ENCODE measurements around the gene TRABD2B. TPM values are rescaled to one million over a fixed set of nuclear protein-coding genes. Genes with fewer than 3 reads are reported as not detected.

TRABD2B gene
- total RNA-seq, 2 experiments from 2014 or later, result not detected

GRCh38 chr1:47722101-47722500 lies 275.1 kb downstream of the TRABD2B start:
- CTCF ChIA-PET, result no interaction called here
- DNase-seq (no peak), ATAC-seq (no peak)
- H3K27ac Mint-ChIP-seq, result no peak overlapping the region
- POLR2A ChIA-PET, result no interaction called here
- H3K4me1 Mint-ChIP-seq (ENCODE audit: low read depth), result peaks cover 6% of the 10 kb centered on the region
- H3K27me3 Mint-ChIP-seq (ENCODE audit: low read depth), result peaks cover 37% of the 10 kb centered on the region
- no peaks in the 10 kb centered on the region for H3K36me3 Mint-ChIP-seq (ENCODE audit: low read depth)
- no peak overlapping the region for H3K4me3 Mint-ChIP-seq
- H3K9me3 Mint-ChIP-seq (ENCODE audit: insufficient read depth), result no peaks in the 10 kb centered on the region

GRCh38 chr1:47720111-47720510 lies 277.1 kb downstream of the TRABD2B start:
- Mint-ChIP-seq H3K4me3 (no peak overlapping the region), H3K27me3 (ENCODE audit: low read depth) (peaks cover 38% of the 10 kb centered on the region), H3K27ac (no peak overlapping the region), H3K4me1 (ENCODE audit: low read depth) (no peaks in the 10 kb centered on the region), H3K36me3 (ENCODE audit: low read depth) (no peaks in the 10 kb centered on the region), H3K9me3 (ENCODE audit: insufficient read depth) (no peaks in the 10 kb centered on the region)
- ChIA-PET CTCF (no interaction called here), POLR2A (no interaction called here)
- DNase-seq (no peak), ATAC-seq (no peak)

GRCh38 chr1:47717341-47717740 lies 279.8 kb downstream of the TRABD2B start:
- H3K27me3 Mint-ChIP-seq (ENCODE audit: low read depth), result peaks cover 47% of the 10 kb centered on the region
- CTCF ChIA-PET, result interaction anchor here (1.1 to 2.5 kb wide), 6 partner anchors 8 to 539 kb away, joined by 3 to 12 read pairs (median 4); no protein-coding TSS in a partner anchor
- H3K9me3 Mint-ChIP-seq (ENCODE audit: insufficient read depth), result no peaks in the 10 kb centered on the region
- DNase-seq (no peak), ATAC-seq (no peak)
- H3K36me3 Mint-ChIP-seq (ENCODE audit: low read depth), result no peaks in the 10 kb centered on the region
- H3K4me1 Mint-ChIP-seq (ENCODE audit: low read depth), result no peaks in the 10 kb centered on the region
- POLR2A ChIA-PET, result no interaction called here
- H3K27ac Mint-ChIP-seq, result no peak overlapping the region
- H3K4me3 Mint-ChIP-seq, result no peak overlapping the region

GRCh38 chr1:47713975-47714767 lies 283.0 kb downstream of the TRABD2B start:
- POLR2A ChIA-PET, result no interaction called here
- peaks cover 69% of the 10 kb centered on the region for H3K27me3 Mint-ChIP-seq (ENCODE audit: low read depth)
- no peak overlapping the region for H3K27ac Mint-ChIP-seq
- H3K9me3 Mint-ChIP-seq (ENCODE audit: insufficient read depth), result no peaks in the 10 kb centered on the region
- peaks cover 2% of the 10 kb centered on the region for H3K4me1 Mint-ChIP-seq (ENCODE audit: low read depth)
- CTCF ChIA-PET, result interaction anchor here (0.9 kb wide), 1 partner anchor 276 kb away, joined by 4 read pairs; the partner anchor contains the start of gene FOXD2
- H3K36me3 Mint-ChIP-seq (ENCODE audit: low read depth), result no peaks in the 10 kb centered on the region
- ATAC-seq, result no peak
- H3K4me3 Mint-ChIP-seq, result no peak overlapping the region
- DNase-seq, result no peak

GRCh38 chr1:47713333-47713953 lies 283.7 kb downstream of the TRABD2B start:
- no peak for DNase-seq
- ChIA-PET POLR2A (no interaction called here), CTCF (interaction anchor here (1.4 to 1.5 kb wide), 2 partner anchors 13 to 276 kb away, joined by 5 to 6 read pairs; partner anchors contain the start of gene FOXD2)
- peaks cover 72% of the 10 kb centered on the region for H3K27me3 Mint-ChIP-seq (ENCODE audit: low read depth)
- H3K36me3 Mint-ChIP-seq (ENCODE audit: low read depth), result no peaks in the 10 kb centered on the region
- H3K9me3 Mint-ChIP-seq (ENCODE audit: insufficient read depth), result no peaks in the 10 kb centered on the region
- no peak overlapping the region for H3K4me3 Mint-ChIP-seq
- H3K27ac Mint-ChIP-seq, result no peak overlapping the region
- H3K4me1 Mint-ChIP-seq (ENCODE audit: low read depth), result peaks cover 4% of the 10 kb centered on the region
- no peak for ATAC-seq

GRCh38 chr1:47712596-47713299 lies 284.4 kb downstream of the TRABD2B start:
- H3K27ac Mint-ChIP-seq, result no peak overlapping the region
- peaks cover 73% of the 10 kb centered on the region for H3K27me3 Mint-ChIP-seq (ENCODE audit: low read depth)
- H3K4me3 Mint-ChIP-seq, result no peak overlapping the region
- H3K4me1 Mint-ChIP-seq (ENCODE audit: low read depth), result peaks cover 4% of the 10 kb centered on the region
- ChIA-PET POLR2A (no interaction called here), CTCF (interaction anchor here (1.4 to 1.5 kb wide), 2 partner anchors 13 to 275 kb away, joined by 5 to 6 read pairs; partner anchors contain the start of gene FOXD2)
- H3K36me3 Mint-ChIP-seq (ENCODE audit: low read depth), result no peaks in the 10 kb centered on the region
- H3K9me3 Mint-ChIP-seq (ENCODE audit: insufficient read depth), result no peaks in the 10 kb centered on the region
- ATAC-seq (no peak), DNase-seq (no peak)

- Mint-ChIP-seq H3K9me3 (ENCODE audit: insufficient read depth) (no peaks in the 10 kb centered on the region), H3K4me3 (no peak overlapping the region), H3K36me3 (ENCODE audit: low read depth) (no peaks in the 10 kb centered on the region), H3K27ac (no peak overlapping the region), H3K4me1 (ENCODE audit: low read depth) (peaks cover 4% of the 10 kb centered on the region), H3K27me3 (ENCODE audit: low read depth) (peaks cover 74% of the 10 kb centered on the region)
- ChIA-PET CTCF (interaction anchor here (0.7 to 5.7 kb wide), 7 partner anchors 14 to 533 kb away, joined by 3 to 71 read pairs (median 3); partner anchors contain the start of gene FOXD2), POLR2A (no interaction called here)
- DNase-seq, result no peak
- no peak for ATAC-seq
These were observed 285.2 kb downstream of the TRABD2B start for GRCh38 chr1:47711848-47712492.

- Mint-ChIP-seq H3K4me1 (ENCODE audit: low read depth) (peaks cover 4% of the 10 kb centered on the region), H3K9me3 (ENCODE audit: insufficient read depth) (no peaks in the 10 kb centered on the region), H3K4me3 (no peak overlapping the region), H3K36me3 (ENCODE audit: low read depth) (no peaks in the 10 kb centered on the region), H3K27me3 (ENCODE audit: low read depth) (peaks cover 72% of the 10 kb centered on the region), H3K27ac (no peak overlapping the region)
- ATAC-seq, result no peak
- ChIA-PET CTCF (interaction anchor here (0.7 to 5.7 kb wide), 10 partner anchors 15 to 532 kb away, joined by 3 to 71 read pairs (median 3); partner anchors contain the start of gene FOXD2), POLR2A (interaction anchor here (1.6 kb wide), 1 partner anchor 274 kb away, joined by 5 read pairs; the partner anchor contains the start of gene FOXD2)
- DNase-seq, result no peak
These were observed 285.9 kb downstream of the TRABD2B start for GRCh38 chr1:47711184-47711847.

Other genes with a start within 250 kb of the TRABD2B start
- not detected for gene SLC5A9, start 225.3 kb upstream of the TRABD2B start, total RNA-seq